Ovary (tissue), 9 donors: ENCODE data around the gene SMPD1. TPM values are rescaled to one million over a fixed set of nuclear protein-coding genes. Genes with fewer than 3 reads are reported as not detected.

Source experiments
- DNase-seq, 5 donors: peaks; one replicate each; pipeline ENCODE4 v3.0.0-alpha.2; 2019 to 2020
- H3K27ac ChIP-seq, 2 donors: fragments of 200-600 bp; one replicate each; pipeline versions ENCODE4 v1.5.1 to v1.8.0; 2019 to 2022
- H3K27me3 ChIP-seq: fragments of 200-600 bp; one replicate; pipeline ENCODE4 v1.8.0; 2022
- H3K36me3 ChIP-seq: fragments of 200-600 bp; sonication (generic); one replicate; pipeline ENCODE4 v1.5.1; 2019
- H3K4me1 ChIP-seq: one replicate; pipeline ENCODE4 v1.8.1; 2013; ENCODE audit warnings: mild to moderate bottlenecking, moderate library complexity; ENCODE audit not compliant: insufficient read depth
- H3K4me3 ChIP-seq: fragments of 200-600 bp; sonication (generic); one replicate; pipeline ENCODE4 v1.5.1; 2017
- H3K9me3 ChIP-seq, 2 donors: fragments of 200-600 bp in 1 of 2; sonication (generic) in 1 of 2; one replicate each; pipeline versions ENCODE4 v1.5.1 to v1.8.1; 2013 to 2019; ENCODE audit warnings: mild to moderate bottlenecking in 1 of 2, moderate library complexity in 1 of 2
- EP300 ChIP-seq: sonication (generic); formaldehyde crosslinking; IDR thresholded peaks from one replicate; pipeline ENCODE4 v1.6.1; 2017; ENCODE audit warnings: antibody characterized with exemption
- POLR2A ChIP-seq: fragments of 450-650 bp; IDR thresholded peaks from one replicate; pipeline ENCODE4 v1.6.1; 2017; ENCODE audit warnings: antibody characterized with exemption, mild to moderate bottlenecking, moderate library complexity
- WGBS, 3 donors: extraction: QIAGEN DNeasy Blood & Tissue Kit in 1 of 3; methylation state at CpG; one replicate each; pipeline versions ENCODE4 v1.1.5 to v1.1.7; 2013 to 2017; 5-methylcytosine and 5-hydroxymethylcytosine counted together
- intact Hi-C, 4 donors: fragments of 100-400 bp; cut with DNase I; formaldehyde crosslinking; loops; one replicate each; pipeline versions ENCODE4 v1.11.0 to v1.15.1; 2022 to 2023
- polyA plus RNA-seq, 2 donors: library from polyadenylated mRNA; stranded (reverse); fragments of 200-250 nt in 1 of 2; fragments of 350-450 nt in 1 of 2; fragmentation: Illumina TruSeq in 1 of 2; extraction: RNeasy Lipid Tissue Mini Kit (QIAGEN cat#74804) in 1 of 2; gene quantifications; one replicate each; pipeline ENCODE4 v1.2.3, GENCODE V29; 2013 to 2014
- total RNA-seq, 7 donors: library from RNA; depleted of rRNA in 2 of 7; stranded (reverse); fragments of >200 nt in 2 of 7; fragmentation: NEBNext Ultra II Directional in 3 of 7; extraction: Animal tissue kit (Norgen Biotek cat#: 25700) in 3 of 7; gene quantifications; one replicate each; pipeline versions ENCODE4 v1.1.0 to v1.2.4, GENCODE V29; 2016 to 2023
- TF ChIP-seq, protein P1 (sequence below), 3 donors: fragments of 450-650 bp in 2 of 3; fragments of 200-600 bp in 1 of 3; IDR thresholded peaks; one replicate each; pipeline versions ENCODE4 v1.5.1 to v1.8.0; 2016 to 2022; ENCODE audit warnings: antibody characterized with exemption in 3 of 3, mild to moderate bottlenecking in 1 of 3
- donor health status: DM: no; HTN: no; CAD: no; lungs with moderate emphysema.
- donor health status: DM: no; HTN: no; CAD: no.
- donor health status: Bipolar disorder and iron deficiency.
- donor health status: DM: yes; HTN: yes; CAD: no.
- donor health status: DM: no; HTN: no; CAD: no.
- donor health status: DM: yes; HTN: yes; CAD: no.

SMPD1 gene
- total and polyA plus RNA-seq, 9 donors: 12.9 to 50.5 (median 30.7) TPM

DNA sequence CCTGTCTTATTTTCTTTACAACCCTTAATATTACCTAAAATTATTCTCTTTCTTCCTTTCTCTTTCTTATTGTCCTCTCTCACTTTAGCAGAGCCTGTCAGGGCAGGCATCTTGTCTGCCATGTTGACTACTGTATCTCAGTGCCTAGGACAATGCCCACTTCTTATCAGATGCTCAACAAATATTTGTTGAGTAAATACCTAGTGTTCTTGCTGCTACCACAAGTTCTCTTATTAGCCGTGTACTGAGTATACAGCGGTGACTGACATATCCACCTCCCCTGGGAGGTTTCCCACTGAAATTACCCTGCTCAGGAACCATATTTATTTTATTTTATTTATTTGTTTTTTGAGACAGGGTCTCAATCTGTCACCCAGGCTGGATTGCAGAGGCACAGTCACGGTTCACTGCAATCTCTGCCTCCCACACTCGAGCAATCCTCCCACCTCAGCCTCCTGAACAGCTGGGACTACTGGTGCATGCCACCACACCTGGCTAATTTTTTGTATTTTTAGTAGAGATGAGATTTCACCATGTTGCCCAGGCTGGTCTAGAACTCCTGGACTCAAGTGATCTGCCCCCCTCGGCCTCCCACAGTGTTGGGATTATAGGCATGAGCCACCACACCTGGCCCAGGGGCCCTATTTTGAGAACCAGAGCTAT lies 43.9 kb downstream of the SMPD1 start:
- intact Hi-C loops: no loop called here
- no peaks in the 10 kb centered on the region for H3K9me3 ChIP-seq
- TF ChIP-seq, protein P1, sequence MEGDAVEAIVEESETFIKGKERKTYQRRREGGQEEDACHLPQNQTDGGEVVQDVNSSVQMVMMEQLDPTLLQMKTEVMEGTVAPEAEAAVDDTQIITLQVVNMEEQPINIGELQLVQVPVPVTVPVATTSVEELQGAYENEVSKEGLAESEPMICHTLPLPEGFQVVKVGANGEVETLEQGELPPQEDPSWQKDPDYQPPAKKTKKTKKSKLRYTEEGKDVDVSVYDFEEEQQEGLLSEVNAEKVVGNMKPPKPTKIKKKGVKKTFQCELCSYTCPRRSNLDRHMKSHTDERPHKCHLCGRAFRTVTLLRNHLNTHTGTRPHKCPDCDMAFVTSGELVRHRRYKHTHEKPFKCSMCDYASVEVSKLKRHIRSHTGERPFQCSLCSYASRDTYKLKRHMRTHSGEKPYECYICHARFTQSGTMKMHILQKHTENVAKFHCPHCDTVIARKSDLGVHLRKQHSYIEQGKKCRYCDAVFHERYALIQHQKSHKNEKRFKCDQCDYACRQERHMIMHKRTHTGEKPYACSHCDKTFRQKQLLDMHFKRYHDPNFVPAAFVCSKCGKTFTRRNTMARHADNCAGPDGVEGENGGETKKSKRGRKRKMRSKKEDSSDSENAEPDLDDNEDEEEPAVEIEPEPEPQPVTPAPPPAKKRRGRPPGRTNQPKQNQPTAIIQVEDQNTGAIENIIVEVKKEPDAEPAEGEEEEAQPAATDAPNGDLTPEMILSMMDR (IDR thresholded peaks at IDR 0.05): no peak
- TF ChIP-seq POLR2A: no peak
- DNase-seq: no peak
- no peaks in the 10 kb centered on the region for H3K27me3 ChIP-seq
- H3K4me1 ChIP-seq: no peaks in the 10 kb centered on the region
- no peaks in the 10 kb centered on the region for H3K36me3 ChIP-seq
- H3K4me3 ChIP-seq: no peak overlapping the region
- 66 to 78% (median 67%) methylated on average over 5 of the region's 5 CpGs for WGBS, 3 donors
- no peak overlapping the region for H3K27ac ChIP-seq

DNA sequence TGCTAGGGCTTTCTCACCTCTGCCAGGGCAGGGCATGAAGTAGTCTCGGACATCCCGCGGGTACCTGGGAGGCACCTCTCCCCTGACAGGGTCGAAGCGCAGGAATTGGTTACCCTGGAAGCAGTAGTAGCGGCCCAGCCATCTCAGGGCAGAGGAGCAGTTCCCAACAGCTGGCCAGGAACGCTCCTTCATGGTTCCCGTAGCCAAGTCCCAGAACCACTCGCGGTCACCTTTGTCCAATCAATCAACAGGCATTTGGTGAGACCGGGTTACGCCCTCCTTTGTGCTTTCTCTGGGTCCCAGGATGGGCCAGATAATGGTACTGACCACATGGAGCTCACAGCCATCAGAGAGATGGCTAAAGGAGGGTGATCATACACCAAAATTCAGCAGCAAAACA lies 47.1 kb downstream of the SMPD1 start:
- H3K27ac ChIP-seq: no peak overlapping the region
- no peaks in the 10 kb centered on the region for H3K27me3 ChIP-seq
- TF ChIP-seq POLR2A (no peak), EP300 (no peak)
- TF ChIP-seq, protein P1 (IDR thresholded peaks at IDR 0.05): no peak
- H3K4me3 ChIP-seq: no peak overlapping the region
- no peaks in the 10 kb centered on the region for H3K4me1 ChIP-seq
- no peaks in the 10 kb centered on the region for H3K9me3 ChIP-seq
- no peaks in the 10 kb centered on the region for H3K36me3 ChIP-seq
- intact Hi-C loops: no loop called here
- no peak for DNase-seq
- 90 to 93% (median 91%) methylated on average over 12 of the region's 12 CpGs for WGBS, 3 donors

DNA sequence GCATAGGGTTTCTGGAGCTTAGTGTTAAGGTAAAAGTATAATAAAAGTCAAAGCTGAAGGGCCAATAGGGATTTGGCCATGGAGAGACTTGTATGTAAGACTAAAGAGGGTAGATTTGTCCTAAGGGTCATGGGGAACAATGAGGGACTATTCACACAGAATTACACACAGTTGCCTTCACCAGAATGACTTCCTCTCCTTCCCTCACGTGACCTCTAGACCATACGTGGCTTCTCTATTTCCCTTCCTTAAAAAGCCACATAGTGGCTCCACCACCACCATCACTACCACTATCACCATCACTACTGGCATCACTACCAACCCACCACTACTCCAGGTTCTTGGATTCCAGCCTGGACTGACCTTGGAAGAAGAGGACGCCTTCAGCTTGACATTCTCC lies 47.7 kb downstream of the SMPD1 start:
- DNase-seq: no peak
- Histone ChIP-seq H3K4me3 (no peak overlapping the region), H3K9me3 (no peaks in the 10 kb centered on the region), H3K4me1 (no peaks in the 10 kb centered on the region), H3K27me3 (no peaks in the 10 kb centered on the region), H3K36me3 (no peaks in the 10 kb centered on the region), H3K27ac (no peak overlapping the region)
- 45 to 61% (median 47%) methylated on average over 3 of the region's 3 CpGs for WGBS, 3 donors
- intact Hi-C loops: no loop called here
- TF ChIP-seq, protein P1 (IDR thresholded peaks at IDR 0.05): no peak
- no peak for TF ChIP-seq EP300
- no peak for TF ChIP-seq POLR2A

DNA sequence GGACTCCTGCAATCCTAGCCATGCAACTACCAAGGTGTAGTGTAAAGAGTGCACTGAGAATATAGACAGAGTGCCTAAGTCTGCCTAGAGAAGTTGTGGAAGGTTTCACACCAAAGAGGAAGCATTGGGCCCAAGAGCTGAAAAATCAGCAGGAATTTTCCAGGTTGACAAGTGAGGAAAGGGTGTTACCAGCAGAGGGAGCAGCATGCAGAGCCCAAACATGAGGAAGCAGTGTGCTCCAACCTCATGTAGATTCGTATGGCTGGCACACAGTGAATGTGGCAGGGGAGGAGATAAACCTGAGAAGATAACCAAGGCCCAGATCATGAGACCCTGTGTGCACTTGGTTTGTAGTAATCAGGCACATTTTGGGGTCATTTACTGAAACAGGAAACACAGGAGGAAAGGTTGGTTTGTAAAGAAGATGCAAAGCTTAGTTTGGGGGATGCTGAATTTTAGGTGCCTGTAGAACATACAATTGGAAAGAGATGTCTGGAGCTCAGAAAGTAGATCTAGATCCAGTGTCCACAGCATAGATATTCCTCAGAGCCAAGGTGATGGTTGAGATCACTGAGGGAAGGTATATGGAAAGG lies 48.8 kb downstream of the SMPD1 start:
- no peaks in the 10 kb centered on the region for H3K9me3 ChIP-seq
- no peak overlapping the region for H3K4me3 ChIP-seq
- H3K4me1 ChIP-seq: no peaks in the 10 kb centered on the region
- no peaks in the 10 kb centered on the region for H3K36me3 ChIP-seq
- WGBS, 3 donors: 16 to 23% (median 16%) methylated on average over 1 of the region's 1 CpG
- no peak overlapping the region for H3K27ac ChIP-seq
- no peak for DNase-seq
- no peaks in the 10 kb centered on the region for H3K27me3 ChIP-seq
- TF ChIP-seq POLR2A (no peak), EP300 (no peak)
- TF ChIP-seq, protein P1 (IDR thresholded peaks at IDR 0.05): no peak
- intact Hi-C loops: no loop called here
